Mesendoderm (in vitro differentiated cells): ENCODE results near the gene SDSL.

Source experiments
- DNase-seq: peaks from one replicate; pipeline ENCODE4 v3.0.0; 2013
- H2AK5ac ChIP-seq: 2 replicates; pipeline ENCODE4 v1.6.1; 2013; ENCODE audit warnings: low read length, inconsistent platforms
- H2BK120ac ChIP-seq: 2 replicates; pipeline ENCODE4 v1.6.1; 2013; ENCODE audit warnings: low read depth, mild to moderate bottlenecking, low read length, moderate library complexity, mixed read lengths
- H2BK15ac ChIP-seq: replicated peaks from 2 replicates; pipeline ENCODE4 v1.6.1; 2013; ENCODE audit warnings: low read depth, mild to moderate bottlenecking, moderate library complexity
- H2BK5ac ChIP-seq: 2 replicates; pipeline ENCODE4 v1.6.1; 2013; ENCODE audit warnings: low read length, inconsistent platforms
- H3K18ac ChIP-seq: 2 replicates; pipeline ENCODE4 v1.6.1; 2013; ENCODE audit warnings: mild to moderate bottlenecking, low read length, mixed read lengths
- H3K23ac ChIP-seq: one replicate; pipeline ENCODE4 v1.6.1; 2013; ENCODE audit warnings: low read length
- H3K27ac ChIP-seq: 2 replicates; pipeline ENCODE4 v1.5.1; 2013; ENCODE audit warnings: low read depth, mild to moderate bottlenecking, inconsistent platforms, low read length, moderate library complexity
- H3K27me3 ChIP-seq: 2 replicates; pipeline ENCODE4 v1.6.1; 2013; ENCODE audit warnings: low read length, control low read depth, mild to moderate bottlenecking, inconsistent platforms; ENCODE audit not compliant: insufficient read depth, poor library complexity
- H3K36me3 ChIP-seq: 2 replicates; pipeline ENCODE4 v1.6.1; 2013; ENCODE audit warnings: low read length, inconsistent platforms; ENCODE audit not compliant: control insufficient read depth, insufficient read depth
- H3K4ac ChIP-seq: one replicate; pipeline ENCODE4 v1.6.1; 2013; ENCODE audit warnings: low read depth, mild to moderate bottlenecking, low read length, moderate library complexity
- H3K4me1 ChIP-seq: 2 replicates; pipeline ENCODE4 v1.6.1; 2013; ENCODE audit warnings: low read depth, low read length, inconsistent platforms; ENCODE audit not compliant: control insufficient read depth
- H3K4me2 ChIP-seq: 2 replicates; pipeline ENCODE4 v1.6.1; 2013; ENCODE audit warnings: low read length
- H3K4me3 ChIP-seq: 2 replicates; pipeline ENCODE4 v1.5.1; 2013; ENCODE audit warnings: mild to moderate bottlenecking, low read length
- H3K56ac ChIP-seq: one replicate; pipeline ENCODE4 v1.6.1; 2013; ENCODE audit warnings: low read length
- H3K79me1 ChIP-seq: 2 replicates; pipeline ENCODE4 v1.6.1; 2013; ENCODE audit warnings: low read length, inconsistent platforms
- H3K79me2 ChIP-seq: 2 replicates; pipeline ENCODE4 v1.6.1; 2013; ENCODE audit warnings: mild to moderate bottlenecking, low read length; ENCODE audit not compliant: control insufficient read depth, insufficient read depth
- H3K9ac ChIP-seq: 2 replicates; pipeline ENCODE4 v1.6.1; 2013; ENCODE audit warnings: low read length, inconsistent platforms
- H4K5ac ChIP-seq: one replicate; pipeline ENCODE4 v1.6.1; 2013; ENCODE audit warnings: low read length
- H4K8ac ChIP-seq: one replicate; pipeline ENCODE4 v1.6.1; 2013; ENCODE audit warnings: low read depth, mild to moderate bottlenecking, control low read depth, low read length, moderate library complexity
- WGBS: extraction: QIAGEN DNeasy Blood & Tissue Kit; methylation state at CpG from one replicate; pipeline ENCODE4 v1.1.7; 2013; ENCODE audit warnings: low lambda C conversion rate, missing lambda C conversion rate; ENCODE audit not compliant: insufficient coverage; ENCODE audit errors: extremely low coverage; 5-methylcytosine and 5-hydroxymethylcytosine counted together

The SDSL gene

GRCh38 chr12:113463746-113464451, 41.7 kb downstream of the SDSL start:
- H2BK5ac ChIP-seq: no peak overlapping the region
- no peak overlapping the region for H2BK120ac ChIP-seq
- no peak overlapping the region for H3K4ac ChIP-seq
- no peak overlapping the region for H3K18ac ChIP-seq
- H3K4me3 ChIP-seq: no peak overlapping the region
- no peak for DNase-seq
- no peaks in the 10 kb centered on the region for H3K79me2 ChIP-seq
- no peak overlapping the region for H2BK15ac ChIP-seq
- no peaks in the 10 kb centered on the region for H3K79me1 ChIP-seq
- no peak overlapping the region for H3K27ac ChIP-seq
- peak overlapping the region; percentile 17 for H3K23ac ChIP-seq
- H3K27me3 ChIP-seq: peaks cover 61% of the 10 kb centered on the region
- no peak overlapping the region for H3K4me2 ChIP-seq
- no peak overlapping the region for H3K56ac ChIP-seq
- no peaks in the 10 kb centered on the region for H3K4me1 ChIP-seq
- no peak overlapping the region for H4K8ac ChIP-seq
- WGBS: no CpG with 5 or more reads among the region's 57 CpGs
- H2AK5ac ChIP-seq: no peak overlapping the region
- H3K36me3 ChIP-seq: no peaks in the 10 kb centered on the region
- H4K5ac ChIP-seq: no peak overlapping the region
- H3K9ac ChIP-seq: no peak overlapping the region

- H3K79me2 ChIP-seq: no peaks in the 10 kb centered on the region
- H3K23ac ChIP-seq: peak overlapping the region; percentile 17
- H3K27me3 ChIP-seq: peaks cover 66% of the 10 kb centered on the region
- H4K5ac ChIP-seq: no peak overlapping the region
- no peak overlapping the region for H3K4me2 ChIP-seq
- no CpG with 5 or more reads among the region's 16 CpGs for WGBS
- no peak overlapping the region for H2BK120ac ChIP-seq
- H3K9ac ChIP-seq: no peak overlapping the region
- DNase-seq: no peak
- no peak overlapping the region for H2BK15ac ChIP-seq
- no peak overlapping the region for H3K4me3 ChIP-seq
- no peak overlapping the region for H2BK5ac ChIP-seq
- no peak overlapping the region for H3K56ac ChIP-seq
- no peak overlapping the region for H3K4ac ChIP-seq
- no peak overlapping the region for H3K18ac ChIP-seq
- H3K27ac ChIP-seq: no peak overlapping the region
- no peaks in the 10 kb centered on the region for H3K79me1 ChIP-seq
- H3K36me3 ChIP-seq: no peaks in the 10 kb centered on the region
- H4K8ac ChIP-seq: no peak overlapping the region
- no peak overlapping the region for H2AK5ac ChIP-seq
- no peaks in the 10 kb centered on the region for H3K4me1 ChIP-seq
Measured at GRCh38 chr12:113464452-113464775, 42.2 kb downstream of the SDSL start.

- Histone ChIP-seq H3K27me3 (peaks cover 72% of the 10 kb centered on the region), H4K8ac (no peak overlapping the region), H3K27ac (no peak overlapping the region), H2AK5ac (no peak overlapping the region), H3K56ac (no peak overlapping the region), H3K79me2 (no peaks in the 10 kb centered on the region), H3K9ac (no peak overlapping the region), H3K79me1 (no peaks in the 10 kb centered on the region), H2BK15ac (no peak overlapping the region), H4K5ac (no peak overlapping the region), H3K4me3 (no peak overlapping the region), H2BK5ac (no peak overlapping the region), H3K4me1 (no peaks in the 10 kb centered on the region), H3K18ac (no peak overlapping the region), H3K4ac (no peak overlapping the region), H3K23ac (no peak overlapping the region), H3K4me2 (no peak overlapping the region), H2BK120ac (no peak overlapping the region), H3K36me3 (no peaks in the 10 kb centered on the region)
- WGBS: no CpG with 5 or more reads among the region's 64 CpGs
- DNase-seq: no peak
Measured at GRCh38 chr12:113464852-113465719, 42.9 kb downstream of the SDSL start.

GRCh38 chr12:113465808-113466453, 43.8 kb downstream of the SDSL start:
- H3K4me1 ChIP-seq: no peaks in the 10 kb centered on the region
- no peak overlapping the region for H3K56ac ChIP-seq
- H4K5ac ChIP-seq: no peak overlapping the region
- H2AK5ac ChIP-seq: no peak overlapping the region
- no peak overlapping the region for H4K8ac ChIP-seq
- H2BK120ac ChIP-seq: no peak overlapping the region
- H3K79me1 ChIP-seq: no peaks in the 10 kb centered on the region
- H3K4me3 ChIP-seq: no peak overlapping the region
- H2BK15ac ChIP-seq: no peak overlapping the region
- H3K36me3 ChIP-seq: no peaks in the 10 kb centered on the region
- no peak overlapping the region for H3K18ac ChIP-seq
- no peak overlapping the region for H3K4ac ChIP-seq
- no peak overlapping the region for H3K4me2 ChIP-seq
- H3K27ac ChIP-seq: no peak overlapping the region
- WGBS: no CpG with 5 or more reads among the region's 13 CpGs
- H3K9ac ChIP-seq: no peak overlapping the region
- H3K27me3 ChIP-seq: peaks cover 81% of the 10 kb centered on the region
- no peaks in the 10 kb centered on the region for H3K79me2 ChIP-seq
- no peak overlapping the region for H3K23ac ChIP-seq
- no peak for DNase-seq
- H2BK5ac ChIP-seq: no peak overlapping the region

GRCh38 chr12:113466454-113467141, 44.4 kb downstream of the SDSL start:
- no peak overlapping the region for H2BK15ac ChIP-seq
- H3K4ac ChIP-seq: no peak overlapping the region
- no peak overlapping the region for H4K5ac ChIP-seq
- no peak overlapping the region for H3K18ac ChIP-seq
- H2AK5ac ChIP-seq: no peak overlapping the region
- H3K4me3 ChIP-seq: no peak overlapping the region
- H3K79me2 ChIP-seq: no peaks in the 10 kb centered on the region
- DNase-seq: no peak
- no peak overlapping the region for H3K23ac ChIP-seq
- H3K27ac ChIP-seq: no peak overlapping the region
- H3K27me3 ChIP-seq: peaks cover 88% of the 10 kb centered on the region
- H2BK5ac ChIP-seq: no peak overlapping the region
- H3K79me1 ChIP-seq: no peaks in the 10 kb centered on the region
- no peak overlapping the region for H2BK120ac ChIP-seq
- H3K9ac ChIP-seq: no peak overlapping the region
- H3K56ac ChIP-seq: no peak overlapping the region
- H4K8ac ChIP-seq: no peak overlapping the region
- no peaks in the 10 kb centered on the region for H3K36me3 ChIP-seq
- no CpG with 5 or more reads among the region's 26 CpGs for WGBS
- no peak overlapping the region for H3K4me2 ChIP-seq
- no peaks in the 10 kb centered on the region for H3K4me1 ChIP-seq
